Peyer's patch (tissue), 4 donors: Measurements from ENCODE around the gene LPGAT1. TPM values are rescaled to one million over a fixed set of nuclear protein-coding genes. Genes with fewer than 3 reads are reported as not detected.

ENCODE experiments used
- DNase-seq, 3 donors: peaks; one replicate each; pipeline ENCODE4 v3.0.0-alpha.2; 2017 to 2019
- H3K27ac ChIP-seq, 4 donors: fragments of 200-600 bp; sonication (generic); one replicate each; pipeline ENCODE4 v1.5.1; 2016 to 2019
- H3K27me3 ChIP-seq, 2 donors: fragments of 200-600 bp; sonication (generic); one replicate each; pipeline ENCODE4 v1.5.1; 2019
- H3K36me3 ChIP-seq, 3 donors: fragments of 200-600 bp; sonication (generic); one replicate each; pipeline ENCODE4 v1.5.1; 2016 to 2019
- H3K4me1 ChIP-seq, 4 donors: fragments of 200-600 bp; sonication (generic); one replicate each; pipeline ENCODE4 v1.5.1; 2016 to 2019
- H3K4me3 ChIP-seq, 4 donors: fragments of 200-600 bp; sonication (generic); 1 replicate in 3 of 4; 2 replicates in 1 of 4; pipeline ENCODE4 v1.5.1; 2016 to 2019; ENCODE audit warnings: mild to moderate bottlenecking in 1 of 4
- H3K9me3 ChIP-seq, 4 donors: fragments of 200-600 bp; sonication (generic); one replicate each; pipeline ENCODE4 v1.5.1; 2016 to 2019; ENCODE audit warnings: mild to moderate bottlenecking in 1 of 4
- CTCF ChIP-seq, 6 experiments: fragments of 450-650 bp in 4 of 6; fragments of 200-600 bp in 2 of 6; sonication (generic) in 1 of 6; IDR thresholded peaks; one replicate each; pipeline ENCODE4 v1.5.1; 2017 to 2019; ENCODE audit warnings: antibody characterized with exemption in 6 of 6, mild to moderate bottlenecking in 3 of 6, moderate library complexity in 1 of 6
- POLR2A ChIP-seq, 2 donors: fragments of 450-650 bp; IDR thresholded peaks; one replicate each; pipeline ENCODE4 v1.5.1; 2017; ENCODE audit warnings: antibody characterized with exemption in 2 of 2, mild to moderate bottlenecking in 2 of 2, moderate library complexity in 2 of 2
- total RNA-seq, 4 donors: library from RNA; depleted of rRNA; stranded (reverse); fragments of >200 nt; gene quantifications; one replicate each; pipeline ENCODE4 v1.1.0, GENCODE V29; 2016

Gene LPGAT1
- total RNA-seq, 4 donors from 2014 or later = 18.2 to 171 (median 138) TPM

GRCh38 chr1:211812584-211812983, 18.0 kb downstream of the LPGAT1 start:
- no peak overlapping the region for H3K27ac ChIP-seq
- peaks cover 0 to 23% (median 0%) of the 10 kb centered on the region in 3 donors for H3K36me3 ChIP-seq
- TF ChIP-seq CTCF (IDR thresholded peaks at IDR 0.05) = no peak
- TF ChIP-seq POLR2A (IDR thresholded peaks at IDR 0.05) = no peak
- no peaks in the 10 kb centered on the region for H3K27me3 ChIP-seq
- H3K9me3 ChIP-seq = no peaks in the 10 kb centered on the region
- no peaks in the 10 kb centered on the region for H3K4me1 ChIP-seq
- H3K4me3 ChIP-seq = no peak overlapping the region
- DNase-seq = no peak

GRCh38 chr1:211811848-211812247, 18.7 kb downstream of the LPGAT1 start:
- Histone ChIP-seq H3K4me1 (no peaks in the 10 kb centered on the region), H3K27me3 (no peaks in the 10 kb centered on the region), H3K36me3 (peaks cover 0 to 23% (median 0%) of the 10 kb centered on the region in 3 donors), H3K27ac (no peak overlapping the region), H3K9me3 (no peaks in the 10 kb centered on the region), H3K4me3 (no peak overlapping the region)
- TF ChIP-seq POLR2A (IDR thresholded peaks at IDR 0.05) (no peak), CTCF (IDR thresholded peaks at IDR 0.05) (no peak)
- no peak for DNase-seq

- Histone ChIP-seq H3K4me1 (no peaks in the 10 kb centered on the region), H3K36me3 (peaks cover 0 to 28% (median 0%) of the 10 kb centered on the region in 3 donors), H3K27ac (no peak overlapping the region), H3K9me3 (no peaks in the 10 kb centered on the region), H3K4me3 (no peak overlapping the region), H3K27me3 (no peaks in the 10 kb centered on the region)
- no peak for TF ChIP-seq CTCF (IDR thresholded peaks at IDR 0.05)
- TF ChIP-seq POLR2A (IDR thresholded peaks at IDR 0.05) = no peak
- no peak for DNase-seq
Observed at GRCh38 chr1:211811126-211811525, 19.4 kb downstream of the LPGAT1 start.

GRCh38 chr1:211808475-211808874, 22.1 kb downstream of the LPGAT1 start:
- DNase-seq = no peak
- Histone ChIP-seq H3K4me1 (no peaks in the 10 kb centered on the region), H3K9me3 (no peaks in the 10 kb centered on the region), H3K4me3 (no peak overlapping the region), H3K36me3 (peaks cover 0 to 31% (median 0%) of the 10 kb centered on the region in 3 donors), H3K27me3 (no peaks in the 10 kb centered on the region), H3K27ac (no peak overlapping the region)
- no peak for TF ChIP-seq POLR2A (IDR thresholded peaks at IDR 0.05)
- TF ChIP-seq CTCF (IDR thresholded peaks at IDR 0.05) = no peak

GRCh38 chr1:211804915-211805314, 25.6 kb downstream of the LPGAT1 start:
- TF ChIP-seq POLR2A (IDR thresholded peaks at IDR 0.05) (no peak), CTCF (IDR thresholded peaks at IDR 0.05) (no peak)
- DNase-seq = no peak
- H3K4me3 ChIP-seq = no peak overlapping the region
- no peak overlapping the region for H3K27ac ChIP-seq
- no peaks in the 10 kb centered on the region for H3K4me1 ChIP-seq
- peaks cover 0 to 13% (median 0%) of the 10 kb centered on the region in 3 donors for H3K36me3 ChIP-seq
- no peaks in the 10 kb centered on the region for H3K27me3 ChIP-seq
- no peaks in the 10 kb centered on the region for H3K9me3 ChIP-seq
